GM18907 (cell line): ENCODE measurements around the gene CYB5R4.

Experiments used
- ATAC-seq: cut with Tn5 transposase; IDR thresholded peaks from one replicate; pipeline ENCODE4 v1.9.1; 2021; ENCODE audit warnings: mild to moderate bottlenecking, moderate library complexity; ENCODE audit not compliant: unreplicated experiment

CYB5R4 gene

DNA sequence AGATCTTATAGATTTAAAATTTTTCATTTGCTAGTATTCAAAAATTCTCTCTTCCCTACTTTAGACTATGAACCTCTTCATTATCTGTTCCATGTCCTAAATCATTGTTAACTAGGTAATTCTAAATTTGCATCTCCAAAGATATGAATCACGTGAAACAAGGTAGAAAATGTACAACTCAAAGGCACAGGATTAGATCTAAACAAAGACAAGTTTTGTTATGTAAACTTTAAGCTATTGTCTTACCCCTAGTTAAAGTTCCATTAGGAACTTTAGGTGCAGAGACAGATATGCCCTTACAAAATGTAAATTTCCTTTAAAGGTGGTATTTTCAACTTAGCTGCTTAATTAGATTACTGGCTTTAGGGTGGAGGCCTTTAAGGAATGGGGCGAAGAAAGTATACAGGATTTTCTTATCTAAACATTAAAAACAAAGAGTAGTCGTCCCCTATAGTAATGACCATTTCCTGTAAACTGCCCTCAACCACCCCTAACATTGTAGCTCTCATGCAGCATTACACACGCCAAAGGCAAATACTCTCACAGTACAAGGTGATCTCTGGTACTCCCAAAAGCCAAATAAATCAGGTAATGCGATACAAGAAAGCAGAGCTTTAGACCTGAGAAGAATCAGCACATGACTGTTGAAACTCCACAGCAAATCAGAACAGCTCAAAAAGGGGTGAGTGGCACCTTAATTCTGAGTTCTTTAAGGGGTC, 116.7 kb downstream of the CYB5R4 start:
- ATAC-seq, result no peak

DNA sequence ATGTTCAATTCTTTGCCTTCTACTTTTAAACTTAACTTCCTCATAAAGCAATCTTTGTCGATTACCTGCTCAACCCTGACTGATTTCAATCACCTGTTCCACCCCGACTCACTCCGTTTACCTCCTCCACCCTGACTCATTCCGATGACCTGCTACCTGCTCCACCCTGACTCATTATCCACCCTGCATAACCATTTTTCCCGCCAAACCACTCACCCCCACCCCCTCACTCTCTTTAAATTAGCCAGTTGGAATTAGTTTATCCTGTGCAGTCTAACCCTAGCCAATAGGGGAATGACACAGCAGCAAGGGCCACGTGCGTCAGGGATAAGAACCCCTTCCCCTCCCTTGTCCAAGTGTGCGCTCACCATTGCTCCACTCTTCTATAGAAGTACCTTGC, 117.4 kb downstream of the CYB5R4 start:
- no peak for ATAC-seq

DNA sequence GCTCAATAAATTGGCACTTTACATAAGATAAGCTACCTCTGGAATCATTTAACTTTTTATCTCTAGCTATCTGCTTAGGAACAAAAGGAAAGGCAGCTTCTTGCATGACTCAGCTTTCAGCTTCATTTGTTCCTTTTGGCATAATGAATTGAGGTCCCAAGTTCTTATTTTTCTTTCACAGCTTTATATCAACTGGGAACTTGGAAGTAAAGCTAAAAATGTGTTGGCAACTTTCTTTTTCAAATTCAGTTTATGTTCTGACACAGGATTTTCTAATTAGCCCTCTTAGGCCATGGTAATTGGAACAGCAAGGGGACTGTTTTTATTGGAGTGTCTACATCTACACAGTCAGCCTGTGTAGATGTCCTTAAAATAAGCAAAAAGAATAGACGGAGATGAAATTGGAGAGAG, 118.8 kb downstream of the CYB5R4 start:
- ATAC-seq, result no peak

DNA sequence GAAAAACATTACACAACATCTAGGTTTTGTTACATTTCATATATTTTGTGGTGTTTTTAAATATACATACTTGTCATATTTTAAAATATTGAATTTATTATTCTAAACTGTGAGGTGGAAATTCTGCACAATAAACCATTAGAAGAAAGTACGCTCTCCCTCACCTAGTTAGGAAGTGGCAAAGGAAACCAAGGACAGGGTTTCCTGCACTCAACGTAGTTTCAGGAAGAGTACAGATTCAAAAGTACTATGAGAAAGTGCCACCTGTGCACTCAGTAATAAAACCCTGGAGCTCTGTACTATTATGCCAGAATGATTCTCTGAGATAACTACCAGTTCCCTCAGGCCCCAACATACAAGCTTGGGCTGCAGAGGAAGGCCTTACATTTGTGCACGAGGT, 119.5 kb downstream of the CYB5R4 start:
- ATAC-seq, result no peak

DNA sequence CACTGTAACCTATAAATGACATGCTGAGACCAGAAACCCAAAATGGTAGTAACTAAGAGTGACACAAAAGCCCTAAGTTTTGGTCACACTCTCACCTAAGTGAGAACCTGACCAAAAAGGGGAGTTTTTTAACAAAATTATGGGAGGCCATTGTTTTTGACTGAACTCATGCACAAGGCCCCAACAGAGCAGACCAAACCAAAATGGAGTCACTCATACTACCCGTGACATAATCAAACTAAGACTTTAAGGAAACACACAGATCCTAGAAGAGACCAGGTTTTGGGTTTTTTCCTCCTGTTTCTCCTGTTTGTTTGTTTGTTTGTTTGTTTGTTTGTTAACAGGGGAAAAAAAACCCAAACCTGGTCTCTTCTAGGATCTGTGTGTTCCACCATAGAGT, 124.9 kb downstream of the CYB5R4 start:
- no peak for ATAC-seq

DNA sequence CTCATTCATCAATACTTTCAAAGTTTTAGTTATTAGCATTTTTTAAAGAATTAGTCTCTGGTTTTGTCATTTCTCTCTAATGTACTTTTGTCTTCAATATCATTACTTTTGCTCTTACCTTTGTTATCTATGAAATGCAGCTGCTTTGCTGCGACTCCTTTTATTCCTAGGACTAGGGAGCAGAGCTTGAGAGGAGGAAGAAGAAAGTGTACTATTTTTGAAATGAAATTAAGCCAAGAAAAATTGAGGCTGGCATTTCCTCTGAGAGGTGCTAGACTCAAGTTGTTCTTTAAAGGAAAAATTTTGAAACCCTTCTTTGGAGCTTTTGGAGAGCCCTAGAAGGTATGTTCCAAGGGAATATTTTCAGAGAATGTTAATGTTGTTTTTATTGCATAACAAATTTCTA, 125.8 kb downstream of the CYB5R4 start:
- no peak for ATAC-seq

DNA sequence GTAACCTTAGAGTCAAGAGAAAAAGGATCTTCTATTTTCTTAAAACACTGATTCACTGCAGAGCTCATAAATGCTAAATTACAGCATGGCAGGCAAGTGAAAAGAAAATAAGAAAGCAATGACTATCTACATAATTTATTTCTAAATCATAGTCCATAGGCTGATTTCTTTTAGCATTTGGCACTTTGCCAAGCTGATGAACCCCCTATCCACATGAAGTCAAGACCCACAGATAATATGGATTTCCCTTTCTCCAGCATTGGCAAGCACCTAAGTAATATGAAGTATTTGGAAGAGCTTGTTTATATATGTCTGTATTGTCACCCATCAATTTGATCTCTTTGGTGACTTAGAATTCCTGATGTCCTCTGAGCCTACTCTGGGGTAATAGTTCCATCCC, 126.2 kb downstream of the CYB5R4 start:
- ATAC-seq, result no peak

DNA sequence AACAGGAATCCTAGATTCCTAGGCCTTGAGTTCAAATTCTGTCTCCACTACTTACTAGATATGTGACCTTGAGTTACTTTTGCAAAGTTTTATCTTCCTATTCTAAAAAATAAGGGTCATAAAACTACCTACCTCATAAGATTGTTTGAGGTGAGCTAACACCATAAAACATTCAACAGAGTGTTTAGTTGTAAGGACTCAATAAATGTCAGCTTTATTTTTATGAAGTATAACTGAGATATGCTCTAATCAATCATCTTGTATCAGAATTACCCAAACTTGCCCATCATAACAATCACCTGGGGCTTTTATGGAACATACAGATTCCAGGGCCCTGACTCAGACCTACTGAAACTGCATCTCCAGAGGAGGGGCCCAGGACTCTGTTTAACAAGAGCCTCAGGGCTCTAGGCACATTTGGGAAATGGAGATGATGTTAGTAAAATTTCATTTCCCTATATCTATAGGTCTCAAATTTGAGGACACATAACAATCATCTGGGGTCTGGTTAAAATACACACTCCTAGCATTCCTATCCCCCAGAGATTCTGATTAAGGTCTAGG, 138.6 kb downstream of the CYB5R4 start:
- ATAC-seq, result no peak

DNA sequence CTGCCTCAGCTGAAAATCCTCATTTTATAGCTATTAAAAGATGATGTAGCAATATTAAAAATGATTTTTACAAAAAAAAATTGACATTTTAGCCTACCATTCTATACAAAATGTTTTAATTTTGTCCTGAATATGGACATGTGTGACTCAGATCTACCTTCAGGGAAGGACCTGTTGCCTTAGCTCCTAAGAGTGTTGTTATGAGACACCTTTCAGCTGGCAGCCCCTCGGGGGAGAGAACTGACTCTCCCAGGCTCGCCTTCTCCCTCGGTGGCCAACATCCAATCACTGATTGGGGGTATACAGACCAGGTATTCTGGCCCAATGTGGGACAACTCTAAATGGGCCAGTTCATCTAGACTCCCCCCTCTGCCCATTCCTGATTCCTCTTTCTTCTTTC, 141.6 kb downstream of the CYB5R4 start:
- no peak for ATAC-seq

DNA sequence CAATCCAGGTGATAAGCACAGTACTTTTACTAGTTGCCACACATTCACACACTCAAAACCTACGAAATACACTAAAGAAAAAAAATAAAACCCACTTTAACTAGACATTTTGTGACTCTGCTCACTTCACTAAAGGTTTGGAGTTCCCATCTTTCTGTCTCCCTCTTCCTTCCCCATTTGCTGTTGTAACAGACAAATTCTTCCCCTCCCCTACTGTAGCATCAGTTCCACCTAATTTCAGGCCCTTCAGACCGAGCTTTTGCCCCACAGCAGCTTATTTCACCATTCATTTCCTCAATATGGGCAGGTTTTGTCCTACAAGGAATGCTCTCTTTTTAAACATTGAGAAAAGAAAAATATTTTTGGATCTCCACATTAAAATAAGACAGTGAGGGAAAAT, 142.7 kb downstream of the CYB5R4 start:
- ATAC-seq, result no peak

DNA sequence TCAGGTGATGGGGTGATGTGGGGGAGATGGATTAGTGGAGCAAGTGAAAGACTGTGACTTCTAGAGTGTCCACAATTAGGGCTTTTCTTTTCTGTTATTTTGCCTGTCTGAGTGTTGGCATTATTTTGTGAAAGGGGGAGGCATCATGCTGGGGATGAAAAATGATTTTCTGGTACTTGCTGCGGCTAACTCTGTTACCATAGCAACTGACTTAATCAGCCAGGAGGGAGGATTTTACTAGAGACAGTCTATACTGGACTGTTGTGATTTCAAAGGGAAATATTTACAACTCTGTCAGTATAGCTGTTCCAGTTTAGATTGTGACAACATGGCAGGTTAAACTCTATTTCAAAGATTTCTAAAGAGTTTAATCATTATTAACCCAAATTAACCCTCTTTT, 143.6 kb downstream of the CYB5R4 start:
- ATAC-seq, result no peak

DNA sequence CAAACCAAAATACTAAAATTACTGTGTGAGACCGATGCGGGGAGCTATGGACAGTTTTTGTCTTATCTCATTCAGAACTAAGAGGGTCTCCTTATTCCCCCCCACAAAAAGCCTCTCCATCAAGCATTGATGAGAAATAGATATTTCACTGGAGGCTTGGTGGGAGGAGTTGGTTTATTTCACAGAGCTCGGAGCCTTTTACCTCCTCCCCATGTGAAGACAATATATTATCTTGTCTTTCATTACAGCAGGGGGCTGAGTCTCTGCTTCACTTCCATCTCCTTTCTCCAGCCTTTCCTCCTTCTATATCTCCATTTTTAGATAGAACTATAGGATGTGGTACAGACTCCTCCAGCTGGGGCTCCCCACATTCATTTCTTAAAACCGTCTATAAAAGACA, 144.2 kb downstream of the CYB5R4 start:
- no peak for ATAC-seq

DNA sequence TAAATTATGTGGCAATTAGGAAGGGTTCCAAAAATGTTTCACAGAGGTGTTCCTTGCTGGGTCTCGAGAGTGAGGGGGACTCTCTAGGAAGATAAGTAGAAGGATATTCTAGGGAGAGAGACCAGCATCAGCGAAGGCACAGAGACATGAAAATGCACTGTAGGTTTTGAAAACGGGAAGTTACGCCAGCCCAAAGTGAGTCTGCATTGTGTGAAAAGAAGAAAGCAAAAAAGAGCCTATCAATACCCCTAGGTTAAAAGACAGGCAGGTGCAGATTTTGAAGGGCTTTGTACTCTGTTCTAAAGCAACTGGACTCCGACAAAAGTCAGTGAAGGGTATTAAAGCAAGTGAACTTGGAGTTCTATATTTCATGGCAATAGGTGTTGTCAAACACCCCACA, 148.4 kb downstream of the CYB5R4 start:
- no peak for ATAC-seq

DNA sequence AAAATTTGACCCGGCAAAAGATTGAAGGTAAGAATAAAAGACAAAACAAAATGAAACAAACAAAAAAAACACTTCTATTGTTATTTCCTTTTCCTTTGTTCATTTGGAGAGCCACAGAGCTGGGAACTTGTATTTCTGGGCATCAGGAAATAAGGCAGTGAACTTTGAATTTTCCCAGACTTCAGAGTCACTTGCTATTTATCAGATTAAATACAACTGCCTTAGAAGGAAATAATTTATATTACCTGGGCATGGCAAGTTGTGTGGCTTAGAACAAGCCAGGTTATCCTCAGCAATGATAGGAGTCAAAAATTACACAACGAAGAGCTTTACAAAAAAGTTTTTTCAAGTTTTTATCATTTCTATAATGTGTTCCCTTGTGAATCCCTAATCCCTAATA, 153.9 kb downstream of the CYB5R4 start:
- no peak for ATAC-seq

DNA sequence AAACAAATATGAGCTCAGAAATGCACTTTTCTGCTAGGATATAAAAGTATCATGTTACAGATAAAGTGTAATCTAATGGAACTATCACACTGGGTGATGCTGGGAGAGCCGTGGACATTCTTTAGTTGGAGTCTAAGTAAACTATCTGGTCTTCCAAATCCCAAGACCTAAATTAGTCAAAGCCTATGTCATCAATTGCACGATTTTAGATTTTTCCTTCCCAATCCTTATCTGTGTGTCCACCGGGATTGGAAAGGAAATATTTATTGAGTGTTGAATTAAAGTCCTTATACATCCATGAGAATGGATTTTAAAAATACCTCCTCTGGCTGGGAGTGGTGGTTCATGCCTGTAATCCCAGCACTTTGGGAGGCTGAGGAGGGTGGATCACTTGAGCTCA, 154.4 kb downstream of the CYB5R4 start:
- ATAC-seq, result no peak

DNA sequence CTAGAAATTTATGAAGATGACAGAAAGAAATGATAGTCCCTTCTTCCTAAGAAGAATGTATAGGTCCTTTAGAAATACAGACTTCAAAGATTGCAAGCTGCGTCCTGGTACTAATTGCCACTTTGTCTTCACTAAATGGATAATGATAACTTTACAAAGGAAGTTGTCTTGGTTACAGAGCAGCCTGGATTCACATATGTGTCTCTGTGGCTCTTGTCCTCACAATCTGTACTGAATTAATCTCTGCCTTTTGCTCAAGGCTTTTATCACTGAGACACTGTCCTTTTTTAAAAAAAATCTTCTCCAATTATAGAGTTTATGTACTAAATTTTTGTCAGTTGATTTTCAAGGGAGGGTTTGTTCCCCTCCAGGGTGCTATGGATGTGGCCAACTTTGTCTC, 156.5 kb downstream of the CYB5R4 start:
- no peak for ATAC-seq
